AG09309 (cell line): Measurements from ENCODE around the gene ZNF20.

Experiments
- DNase-seq: peaks from one replicate; pipeline ENCODE4 v3.0.0-alpha.2; 2010; ENCODE audit warnings: low read depth
- H3K4me3 ChIP-seq: 2 replicates; pipeline ENCODE4 v1.5.1; 2011; ENCODE audit warnings: mild to moderate bottlenecking, low read depth, low read length, moderate library complexity; ENCODE audit not compliant: control insufficient read depth
- TF ChIP-seq, protein P1 (sequence below): IDR thresholded peaks from 2 replicates; pipeline ENCODE4 v1.5.1; 2011; ENCODE audit warnings: mild to moderate bottlenecking, low read depth, low read length, inconsistent platforms; ENCODE audit not compliant: insufficient read depth, control insufficient read depth; ENCODE audit errors: missing control alignments

Gene ZNF20

GRCh38 chr19:12139885-12140544, at the start of gene ZNF20:
Gene ZNF20 (minus strand): TSS chr19:12140350. CDS start chr19:12140182, 168 bp downstream.
- DNase-seq = peak; percentile 68
- H3K4me3 ChIP-seq = peak within 1 kb of the TSS; percentile 96
- TF ChIP-seq, protein P1, sequence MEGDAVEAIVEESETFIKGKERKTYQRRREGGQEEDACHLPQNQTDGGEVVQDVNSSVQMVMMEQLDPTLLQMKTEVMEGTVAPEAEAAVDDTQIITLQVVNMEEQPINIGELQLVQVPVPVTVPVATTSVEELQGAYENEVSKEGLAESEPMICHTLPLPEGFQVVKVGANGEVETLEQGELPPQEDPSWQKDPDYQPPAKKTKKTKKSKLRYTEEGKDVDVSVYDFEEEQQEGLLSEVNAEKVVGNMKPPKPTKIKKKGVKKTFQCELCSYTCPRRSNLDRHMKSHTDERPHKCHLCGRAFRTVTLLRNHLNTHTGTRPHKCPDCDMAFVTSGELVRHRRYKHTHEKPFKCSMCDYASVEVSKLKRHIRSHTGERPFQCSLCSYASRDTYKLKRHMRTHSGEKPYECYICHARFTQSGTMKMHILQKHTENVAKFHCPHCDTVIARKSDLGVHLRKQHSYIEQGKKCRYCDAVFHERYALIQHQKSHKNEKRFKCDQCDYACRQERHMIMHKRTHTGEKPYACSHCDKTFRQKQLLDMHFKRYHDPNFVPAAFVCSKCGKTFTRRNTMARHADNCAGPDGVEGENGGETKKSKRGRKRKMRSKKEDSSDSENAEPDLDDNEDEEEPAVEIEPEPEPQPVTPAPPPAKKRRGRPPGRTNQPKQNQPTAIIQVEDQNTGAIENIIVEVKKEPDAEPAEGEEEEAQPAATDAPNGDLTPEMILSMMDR = no peak

DNA sequence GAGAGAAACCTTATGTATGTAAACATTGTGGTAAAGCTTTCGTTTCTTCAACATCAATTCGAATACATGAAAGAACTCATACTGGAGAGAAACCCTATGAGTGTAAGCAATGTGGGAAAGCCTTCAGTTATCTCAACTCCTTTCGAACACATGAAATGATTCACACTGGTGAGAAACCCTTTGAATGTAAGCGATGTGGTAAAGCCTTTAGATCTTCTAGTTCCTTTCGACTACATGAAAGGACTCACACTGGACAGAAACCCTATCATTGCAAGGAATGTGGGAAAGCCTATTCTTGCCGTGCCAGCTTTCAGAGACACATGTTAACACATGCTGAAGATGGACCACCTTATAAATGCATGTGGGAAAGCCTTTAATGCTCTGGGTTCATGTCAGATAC, 47.5 kb upstream of the ZNF20 start:
- H3K4me3 ChIP-seq = no peak overlapping the region
- DNase-seq = no peak
- TF ChIP-seq, protein P1 = no peak

GRCh38 chr19:12180377-12180776, 40.2 kb upstream of the ZNF20 start:
- TF ChIP-seq, protein P1 = no peak

GRCh38 chr19:12166626-12167025, 26.5 kb upstream of the ZNF20 start:
- TF ChIP-seq, protein P1 = no peak
- no peak overlapping the region for H3K4me3 ChIP-seq
- no peak for DNase-seq

More at GRCh38 chr19:12180377-12180776, 40.2 kb upstream of the ZNF20 start:
- no peak overlapping the region for H3K4me3 ChIP-seq
- DNase-seq = no peak

GRCh38 chr19:12163826-12164225, 23.7 kb upstream of the ZNF20 start:
- H3K4me3 ChIP-seq = peak overlapping the region; percentile 73
- TF ChIP-seq, protein P1 = no peak
- DNase-seq = peak; percentile 5

DNA sequence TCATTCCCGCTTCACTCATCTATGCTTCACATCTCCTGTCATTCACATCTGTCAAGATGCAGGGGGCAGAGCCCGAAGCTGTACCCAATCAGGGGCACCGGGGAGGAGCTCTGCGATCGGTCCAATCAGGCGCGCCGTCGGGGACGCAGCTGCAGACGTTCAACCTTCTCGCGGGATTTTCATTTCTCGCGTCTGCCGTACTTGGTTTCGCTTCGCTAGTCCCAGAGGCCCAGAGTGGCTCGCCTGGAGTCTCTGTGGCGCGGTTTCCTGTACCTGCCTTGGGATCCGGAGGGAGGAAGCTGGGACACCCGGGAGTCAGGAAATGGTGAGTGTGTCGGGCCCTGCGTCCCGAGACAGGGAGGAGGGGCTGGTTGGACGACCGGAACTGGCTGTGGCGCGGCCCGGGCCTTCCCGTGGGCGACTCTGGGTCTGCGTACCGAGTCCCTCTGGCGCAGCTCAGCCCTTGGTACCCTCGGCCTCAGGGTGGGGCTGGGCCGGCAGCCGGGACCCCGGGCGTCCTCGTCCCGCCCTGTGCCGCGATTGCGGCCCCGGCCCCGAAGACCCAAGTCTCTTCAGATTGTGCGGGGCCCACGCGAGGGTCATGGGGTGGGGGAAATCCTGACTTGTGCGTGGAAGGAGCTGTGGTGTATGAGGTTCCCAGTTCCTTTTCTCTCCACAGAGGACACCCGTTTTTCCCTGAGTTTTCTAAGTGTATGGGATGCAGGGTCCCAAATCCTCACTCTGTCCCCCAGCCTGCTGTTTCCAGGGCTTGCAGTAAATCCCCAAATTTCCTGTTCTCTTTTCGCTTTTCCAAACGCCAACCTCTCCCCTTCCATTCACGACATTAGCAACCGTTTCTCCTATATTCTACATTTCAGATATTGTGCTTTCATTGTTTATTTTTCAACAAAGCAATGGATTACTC, 23.0 kb upstream of the ZNF20 start, which contains the start of gene ZNF136:
Gene ZNF136, plus strand, starts transcription at position 215 of the 925 bp plus-strand sequence. Its CDS starts 108 bp downstream, at position 323.
- TF ChIP-seq, protein P1 = no peak
- DNase-seq = peak; percentile 83
- H3K4me3 ChIP-seq = peak within 1 kb of the TSS; percentile 73
